A204.1 (cell line): ENCODE results near the gene SWAP70.

Source experiments
- FAIRE-seq: peaks from 2 replicates; lab custom pipeline; 2012; peaks lifted over from hg19 to GRCh38; lab: Jason Lieb, UNC

The SWAP70 gene

GRCh38 chr11:9776203-9776602, 112.3 kb downstream of the SWAP70 start:
- no peak for FAIRE-seq

- no peak for FAIRE-seq
Observed at GRCh38 chr11:9777066-9777465, 113.2 kb downstream of the SWAP70 start.

- no peak for FAIRE-seq
Observed at GRCh38 chr11:9777525-9777924, 113.6 kb downstream of the SWAP70 start.

- FAIRE-seq = no peak
Observed at GRCh38 chr11:9780929-9781328, 117.1 kb downstream of the SWAP70 start.

DNA sequence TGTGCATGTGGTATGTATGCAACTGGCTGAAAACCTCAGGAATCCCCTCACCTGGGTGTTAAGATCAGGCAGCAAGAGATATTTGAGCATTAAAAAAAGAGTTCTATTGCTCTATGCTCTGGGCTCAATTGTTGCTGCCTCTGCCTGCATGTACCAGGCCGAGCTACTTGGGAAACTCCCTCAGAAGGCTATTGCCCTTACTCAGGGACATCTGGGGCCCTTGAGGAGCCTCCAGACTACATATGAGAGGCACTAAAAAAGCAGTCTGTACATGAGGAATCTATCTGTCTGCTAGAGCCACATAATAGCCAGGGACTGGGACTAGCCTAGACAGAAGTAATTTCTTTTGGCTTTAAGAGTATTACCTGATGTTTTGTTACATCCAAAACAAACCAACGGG, 120.1 kb downstream of the SWAP70 start:
- FAIRE-seq = no peak

DNA sequence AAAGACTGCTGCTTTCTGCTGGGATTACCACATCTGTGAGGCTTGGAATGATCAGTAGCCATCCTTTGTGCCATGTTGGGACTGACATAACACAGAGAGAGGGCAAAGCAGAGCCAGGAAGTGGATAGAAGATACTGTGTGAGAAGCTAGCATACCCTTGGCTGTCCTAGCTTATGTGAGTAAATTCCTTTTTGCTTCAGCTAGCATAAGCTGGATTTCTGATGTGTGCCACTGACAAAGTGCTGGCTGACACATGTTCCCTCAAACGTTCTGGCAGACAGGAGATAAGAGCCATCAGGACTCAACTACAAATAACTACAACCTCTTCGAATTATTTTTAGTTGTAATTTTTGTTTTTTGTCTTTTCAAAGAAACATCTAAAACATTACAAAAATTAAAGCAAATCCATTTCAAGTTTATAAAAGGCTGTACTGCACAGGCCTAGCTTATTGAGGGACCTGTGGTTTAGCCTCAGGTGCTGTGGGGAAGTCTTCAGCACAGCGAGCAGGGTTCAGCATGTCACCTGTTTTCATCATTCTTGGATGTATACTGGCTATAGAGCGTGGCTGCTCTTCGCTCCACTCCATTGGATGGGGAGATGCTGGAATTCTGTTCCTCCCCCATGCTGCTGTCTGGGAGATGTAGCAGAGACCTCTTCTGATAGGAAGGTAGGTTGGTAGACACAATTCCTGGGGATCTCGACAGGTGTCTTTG, 120.9 kb downstream of the SWAP70 start:
- no peak for FAIRE-seq

- FAIRE-seq = no peak
Observed at GRCh38 chr11:9787260-9787659, 123.4 kb downstream of the SWAP70 start.

- no peak for FAIRE-seq
Observed at GRCh38 chr11:9787981-9788521, 124.2 kb downstream of the SWAP70 start.

- no peak for FAIRE-seq
Observed at GRCh38 chr11:9789910-9790309, 126.0 kb downstream of the SWAP70 start.

GRCh38 chr11:9790703-9791102, 126.8 kb downstream of the SWAP70 start:
- no peak for FAIRE-seq

- no peak for FAIRE-seq
Observed at GRCh38 chr11:9796266-9796665, 132.4 kb downstream of the SWAP70 start.

DNA sequence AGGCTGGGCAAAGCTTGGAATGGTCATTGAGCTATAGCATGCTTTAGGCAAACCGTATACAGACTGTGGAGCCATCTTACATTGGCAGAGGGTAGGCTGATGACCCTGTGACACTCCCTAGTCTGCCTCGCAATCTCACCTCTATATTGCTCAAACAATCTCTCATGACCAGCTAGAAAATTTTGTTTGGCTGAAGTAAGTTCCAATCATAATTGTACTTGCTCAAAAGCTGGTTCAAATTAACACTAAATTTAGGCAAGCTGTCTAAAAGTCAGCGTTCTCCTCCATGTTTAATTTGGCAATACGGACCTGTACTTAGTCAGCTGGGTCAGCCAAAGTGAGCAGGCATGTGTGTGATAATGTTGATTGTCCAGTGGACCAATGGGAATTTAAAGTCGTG, 133.0 kb downstream of the SWAP70 start:
- FAIRE-seq = no peak

GRCh38 chr11:9797300-9797699, 133.4 kb downstream of the SWAP70 start:
- no peak for FAIRE-seq

DNA sequence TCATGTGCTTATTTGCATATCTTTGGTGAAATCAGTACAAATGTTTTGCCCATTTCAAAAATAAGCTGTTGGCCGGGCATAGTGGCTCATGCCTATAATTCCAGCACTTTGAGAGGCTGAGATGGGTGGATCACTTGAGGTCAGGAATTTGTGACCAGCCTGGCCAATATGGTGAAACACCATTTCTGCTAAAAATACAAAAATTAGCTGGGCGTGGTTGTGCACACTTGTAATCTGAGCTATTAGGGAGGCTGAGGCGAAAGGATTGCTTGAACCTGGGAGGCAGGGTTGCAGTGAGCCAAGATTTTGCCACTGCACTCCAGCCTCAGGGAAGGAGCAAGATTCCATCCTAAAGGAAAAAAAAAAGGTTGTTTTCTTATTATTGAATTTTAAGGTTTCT, 136.0 kb downstream of the SWAP70 start:
- FAIRE-seq = no peak

DNA sequence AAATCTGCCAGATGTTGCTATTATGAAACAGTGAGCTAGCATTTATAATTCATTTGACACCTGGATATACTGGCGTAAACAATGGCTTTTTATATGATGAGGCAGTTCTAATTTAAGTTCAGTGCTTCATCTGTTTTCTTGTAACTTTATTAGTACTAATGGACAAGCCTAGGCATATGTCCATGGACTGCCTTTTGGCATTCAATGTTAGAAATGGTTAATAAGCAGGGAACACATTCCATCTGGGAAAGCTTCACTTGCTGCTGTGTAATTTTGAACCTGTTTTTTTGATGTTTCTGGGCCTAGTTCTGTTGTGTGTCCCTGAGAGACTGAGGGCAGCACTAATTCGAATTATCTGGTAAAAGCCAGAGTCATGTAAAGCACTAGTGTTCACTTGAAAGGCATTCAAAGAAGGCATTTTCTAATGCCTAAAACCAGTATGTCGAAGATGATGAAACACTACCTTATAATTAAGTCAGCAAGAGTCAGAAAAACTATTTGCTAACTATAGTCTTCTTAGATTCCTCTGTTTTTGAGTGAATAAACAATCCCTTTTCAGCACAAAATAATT, 138.5 kb downstream of the SWAP70 start:
- FAIRE-seq = no peak
